ENCODE data around the gene TMEM170B. TPM values are rescaled to one million over a fixed set of nuclear protein-coding genes. Genes with fewer than 3 reads are reported as not detected.

TMEM170B gene
- total RNA-seq, 4 donors from 2014 or later = 5.5 to 22.0 (median 12.3) TPM

GRCh38 chr6:11515763-11516162 lies 21.8 kb upstream of the TMEM170B start:
- Histone ChIP-seq H3K9me3 (peaks cover 0 to 9% (median 0%) of the 10 kb centered on the region in 3 donors), H3K4me3 (no peak overlapping the region), H3K27ac (no peak overlapping the region), H3K27me3 (peaks cover 0 to 8% (median 2%) of the 10 kb centered on the region in 3 donors), H3K4me1 (no peaks in the 10 kb centered on the region), H3K36me3 (no peaks in the 10 kb centered on the region)
- in situ Hi-C loops (cut with MboI; ENCODE audit: low sequenced_read_pairs in 4 of 4) = no loop called here
- intact Hi-C loops (cut with DNase I; ENCODE audit: low total_unique reads) = no loop called here
- TF ChIP-seq POLR2A (IDR thresholded peaks at IDR 0.05) = no peak
- no peak for DNase-seq
- ATAC-seq = no peak

- in situ Hi-C loops (cut with MboI; ENCODE audit: low sequenced_read_pairs in 4 of 4) = no loop called here
- Histone ChIP-seq H3K27ac (no peak overlapping the region), H3K36me3 (no peaks in the 10 kb centered on the region), H3K4me1 (peaks cover 0 to 3% of the 10 kb centered on the region in 2 donors), H3K4me3 (no peak overlapping the region), H3K9me3 (no peaks in the 10 kb centered on the region), H3K27me3 (peaks cover 0 to 2% (median 0%) of the 10 kb centered on the region in 3 donors)
- ATAC-seq (no peak), DNase-seq (peak in 1 of 2 donors; percentile 31)
- TF ChIP-seq POLR2A (IDR thresholded peaks at IDR 0.05) = no peak
- no peak for TF ChIP-seq CTCF (IDR thresholded peaks at IDR 0.05 in 4 of 5, conservative IDR thresholded peaks at IDR 0.05 in 1 of 5)
- intact Hi-C loops (cut with DNase I; ENCODE audit: low total_unique reads) = no loop called here
Measured at GRCh38 chr6:11522812-11523605, 14.5 kb upstream of the TMEM170B start.

DNA sequence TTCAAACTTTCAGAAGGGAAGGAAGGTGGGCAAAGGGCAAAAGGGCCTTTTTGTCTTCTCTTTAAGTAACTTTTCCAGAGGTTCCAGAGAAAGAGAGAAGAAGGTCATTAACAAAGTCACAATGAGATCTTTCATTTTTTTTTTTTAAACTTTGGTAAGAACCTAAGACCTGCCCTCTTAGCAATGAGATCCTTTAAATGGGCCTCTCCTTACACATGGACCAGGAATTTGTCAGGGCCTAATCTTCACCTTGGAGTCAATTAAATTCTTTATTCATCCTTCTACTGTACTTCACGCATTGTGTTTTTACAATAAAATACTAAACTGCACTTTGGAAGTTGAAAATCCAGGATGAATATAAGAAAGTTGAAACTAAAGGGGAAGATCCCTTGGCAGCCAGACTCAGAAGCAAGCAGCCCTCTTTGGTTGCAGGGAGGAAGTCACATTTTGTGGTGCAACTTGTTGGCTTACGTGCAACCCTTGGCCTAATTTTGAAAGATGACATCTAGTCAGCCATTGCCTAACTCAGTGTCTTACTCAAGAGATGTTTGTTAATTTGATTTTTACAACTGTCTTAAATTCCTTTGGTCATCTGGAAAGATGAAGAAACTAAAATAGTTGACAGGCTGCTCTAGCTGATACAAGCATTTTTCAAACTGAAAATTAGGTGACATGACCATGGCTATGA lies 11.9 kb upstream of the TMEM170B start:
- peaks cover 0 to 3% of the 10 kb centered on the region in 2 donors for H3K4me1 ChIP-seq
- H3K4me3 ChIP-seq = no peak overlapping the region
- in situ Hi-C loops (cut with MboI; ENCODE audit: low sequenced_read_pairs in 4 of 4) (no loop called here), intact Hi-C loops (cut with DNase I; ENCODE audit: low total_unique reads) (no loop called here)
- peak overlapping the region; percentile 7 to 70 (median 50) for H3K27ac ChIP-seq
- H3K27me3 ChIP-seq = no peaks in the 10 kb centered on the region
- ATAC-seq (peak; percentile 98 to 100), DNase-seq (peak; percentile 38 to 72)
- TF ChIP-seq POLR2A (IDR thresholded peaks at IDR 0.05) (no peak), CTCF (IDR thresholded peaks at IDR 0.05 in 4 of 5, conservative IDR thresholded peaks at IDR 0.05 in 1 of 5) (no peak)
- no peaks in the 10 kb centered on the region for H3K36me3 ChIP-seq
- no peaks in the 10 kb centered on the region for H3K9me3 ChIP-seq

DNA sequence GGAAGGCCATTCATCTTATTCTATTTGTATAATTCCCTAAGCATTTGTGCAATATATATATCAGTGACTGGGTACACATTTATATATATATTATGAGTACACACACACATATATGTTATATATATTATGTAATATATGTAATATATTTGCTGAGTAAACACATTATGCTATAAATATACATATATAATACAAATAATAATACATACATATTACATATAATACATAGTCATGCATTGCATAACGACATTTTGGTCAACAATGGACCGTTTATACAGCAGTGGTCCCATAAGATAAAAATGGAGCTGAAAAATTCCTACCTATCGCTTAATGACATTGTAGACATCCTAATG lies 11.4 kb upstream of the TMEM170B start:
- peak overlapping the region in 1 of 4 donors; percentile 70 for H3K27ac ChIP-seq
- TF ChIP-seq CTCF (IDR thresholded peaks at IDR 0.05 in 4 of 5, conservative IDR thresholded peaks at IDR 0.05 in 1 of 5) = no peak
- no peak for TF ChIP-seq POLR2A (IDR thresholded peaks at IDR 0.05)
- in situ Hi-C loops (cut with MboI; ENCODE audit: low sequenced_read_pairs in 4 of 4) = no loop called here

GRCh38 chr6:11527274-11527870 lies 10.2 kb upstream of the TMEM170B start:
- in situ Hi-C loops (cut with MboI; ENCODE audit: low sequenced_read_pairs in 4 of 4) (no loop called here), intact Hi-C loops (cut with DNase I; ENCODE audit: low total_unique reads) (no loop called here)
- Histone ChIP-seq H3K4me1 (peaks cover 0 to 3% of the 10 kb centered on the region in 2 donors), H3K27ac (no peak overlapping the region), H3K36me3 (no peaks in the 10 kb centered on the region), H3K27me3 (no peaks in the 10 kb centered on the region), H3K4me3 (no peak overlapping the region), H3K9me3 (no peaks in the 10 kb centered on the region)
- ATAC-seq (no peak), DNase-seq (no peak)
- TF ChIP-seq POLR2A (IDR thresholded peaks at IDR 0.05) (no peak), CTCF (IDR thresholded peaks at IDR 0.05 in 4 of 5, conservative IDR thresholded peaks at IDR 0.05 in 1 of 5) (no peak)

More for the DNA sequence above, 11.4 kb upstream of the TMEM170B start:
- ATAC-seq (no peak), DNase-seq (no peak)
- Histone ChIP-seq H3K36me3 (no peaks in the 10 kb centered on the region), H3K4me1 (peaks cover 0 to 3% of the 10 kb centered on the region in 2 donors), H3K27me3 (no peaks in the 10 kb centered on the region), H3K9me3 (no peaks in the 10 kb centered on the region), H3K4me3 (no peak overlapping the region)
- intact Hi-C loops (cut with DNase I; ENCODE audit: low total_unique reads) = no loop called here

Measured in gastrocnemius medialis (tissue), 4 donors.